Body of pancreas (tissue), 4 donors: Measurements from ENCODE around the gene CPSF4.

Source experiments
- POLR2A ChIP-seq, 3 donors: fragments of 450-650 bp; IDR thresholded peaks; one replicate each; pipeline ENCODE4 v1.6.1; 2016; ENCODE audit warnings: antibody characterized with exemption in 3 of 3, mild to moderate bottlenecking in 2 of 3
- TF ChIP-seq, protein P1 (sequence below), 7 experiments: fragments of 450-650 bp in 4 of 7; fragments of 200-600 bp in 3 of 7; sonication (generic) in 3 of 7; IDR thresholded peaks; one replicate each; pipeline ENCODE4 v1.5.1; 2016 to 2019; ENCODE audit warnings: antibody characterized with exemption in 7 of 7

DNA sequence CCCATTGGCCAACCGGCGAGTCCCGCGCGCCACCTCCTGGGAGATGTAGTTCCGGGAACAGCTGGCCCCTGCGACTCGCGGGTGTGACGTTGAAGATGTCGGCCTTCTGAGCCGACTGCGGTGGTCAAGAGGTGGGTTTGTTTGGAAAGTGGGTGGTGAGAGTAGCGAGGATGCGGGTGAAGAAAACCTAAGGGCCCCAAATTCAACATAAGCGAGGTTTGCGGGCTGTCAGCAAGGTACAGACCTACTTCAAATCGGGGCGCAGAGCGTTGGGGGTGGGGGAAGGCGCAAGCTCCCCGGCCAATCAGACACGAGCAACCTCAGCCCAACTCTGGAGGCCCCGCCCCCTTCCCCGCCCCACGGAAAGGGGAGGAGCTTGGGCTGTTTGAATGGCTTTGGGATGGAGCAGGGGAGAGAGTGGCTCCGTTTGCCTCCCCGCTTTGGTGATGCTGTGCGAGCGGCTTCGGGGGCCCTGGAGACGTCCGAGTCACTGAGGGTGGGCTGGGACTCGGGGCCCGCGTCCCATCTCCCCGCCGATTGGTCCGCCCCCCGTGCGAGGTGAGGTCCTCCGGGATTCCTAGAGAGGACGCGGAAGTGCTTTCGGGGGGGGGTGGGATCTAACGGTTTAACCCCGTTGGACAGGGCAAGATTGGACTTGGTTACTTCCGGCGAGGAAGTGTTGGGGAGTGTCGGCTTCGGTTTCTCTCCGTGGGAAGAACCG is 66.0 kb downstream of the CPSF4 start, which contains the start of gene ZKSCAN5:
- TF ChIP-seq, protein P1, sequence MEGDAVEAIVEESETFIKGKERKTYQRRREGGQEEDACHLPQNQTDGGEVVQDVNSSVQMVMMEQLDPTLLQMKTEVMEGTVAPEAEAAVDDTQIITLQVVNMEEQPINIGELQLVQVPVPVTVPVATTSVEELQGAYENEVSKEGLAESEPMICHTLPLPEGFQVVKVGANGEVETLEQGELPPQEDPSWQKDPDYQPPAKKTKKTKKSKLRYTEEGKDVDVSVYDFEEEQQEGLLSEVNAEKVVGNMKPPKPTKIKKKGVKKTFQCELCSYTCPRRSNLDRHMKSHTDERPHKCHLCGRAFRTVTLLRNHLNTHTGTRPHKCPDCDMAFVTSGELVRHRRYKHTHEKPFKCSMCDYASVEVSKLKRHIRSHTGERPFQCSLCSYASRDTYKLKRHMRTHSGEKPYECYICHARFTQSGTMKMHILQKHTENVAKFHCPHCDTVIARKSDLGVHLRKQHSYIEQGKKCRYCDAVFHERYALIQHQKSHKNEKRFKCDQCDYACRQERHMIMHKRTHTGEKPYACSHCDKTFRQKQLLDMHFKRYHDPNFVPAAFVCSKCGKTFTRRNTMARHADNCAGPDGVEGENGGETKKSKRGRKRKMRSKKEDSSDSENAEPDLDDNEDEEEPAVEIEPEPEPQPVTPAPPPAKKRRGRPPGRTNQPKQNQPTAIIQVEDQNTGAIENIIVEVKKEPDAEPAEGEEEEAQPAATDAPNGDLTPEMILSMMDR (IDR thresholded peaks at IDR 0.05) = peak in 1 of 7 experiments; percentile 12
- peak; percentile 32 to 85 (median 82) for TF ChIP-seq POLR2A (IDR thresholded peaks at IDR 0.05)
